NT2/D1 (cell line): ENCODE data around the gene PRDX5.

Experiments
- YY1 ChIP-seq: IDR thresholded peaks from 2 replicates; pipeline ENCODE4 v1.6.1; 2011; ENCODE audit not compliant: insufficient read length, insufficient read depth
- ZNF274 ChIP-seq: IDR thresholded peaks from 2 replicates; pipeline ENCODE4 v1.6.1; 2011; ENCODE audit warnings: mild to moderate bottlenecking, low read depth, low read length

GRCh38 chr11:64337538-64338249 lies 19.8 kb downstream of the PRDX5 start:
- no peak for TF ChIP-seq YY1
- no peak for TF ChIP-seq ZNF274
